HG03095 (cell line): Measurements from ENCODE around the gene GPR161.

Experiments used
- ATAC-seq: cut with Tn5 transposase; IDR thresholded peaks from one replicate; pipeline ENCODE4 v1.9.1; 2021; ENCODE audit warnings: moderate library complexity; ENCODE audit not compliant: unreplicated experiment

The GPR161 gene

DNA sequence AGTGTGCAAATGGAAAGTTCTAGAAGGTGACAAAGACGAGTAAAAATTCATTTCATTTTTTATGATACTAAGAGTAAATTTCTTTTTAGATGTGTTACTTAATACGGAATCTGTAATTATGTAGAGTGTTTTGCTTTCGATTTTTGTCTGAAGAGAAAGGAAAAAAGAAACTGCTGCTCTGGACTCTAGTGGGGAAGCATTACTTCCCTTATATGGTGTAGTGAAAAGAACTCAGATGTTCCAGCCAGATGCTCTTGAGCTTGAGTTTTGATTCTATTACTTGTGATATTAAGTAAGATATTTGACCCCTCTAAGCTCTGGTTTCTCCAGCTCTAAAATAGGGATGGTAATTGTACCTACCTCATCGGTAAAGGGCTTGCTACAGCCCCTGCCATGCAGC is 12.2 kb upstream of the GPR161 start:
- peak; percentile 75 for ATAC-seq

DNA sequence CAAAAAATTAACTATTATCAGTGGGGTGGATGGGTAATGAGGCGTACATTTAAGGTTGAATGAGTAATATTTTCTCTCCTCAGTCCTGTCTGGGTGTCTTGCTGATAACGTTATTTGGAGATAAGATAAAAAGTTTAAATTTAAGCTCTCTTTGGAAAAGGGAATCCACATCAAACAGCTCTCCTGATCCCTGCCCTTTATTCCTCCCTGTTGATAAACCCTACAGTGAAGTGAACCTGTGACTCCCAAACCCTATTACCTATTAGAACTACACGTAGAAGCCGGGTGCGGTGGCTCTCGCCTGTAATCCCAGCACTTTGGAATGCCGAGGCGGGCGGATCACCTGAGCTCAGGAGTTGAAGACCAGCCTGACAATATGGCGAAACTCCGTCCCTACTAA is 9.9 kb upstream of the GPR161 start:
- ATAC-seq = no peak

DNA sequence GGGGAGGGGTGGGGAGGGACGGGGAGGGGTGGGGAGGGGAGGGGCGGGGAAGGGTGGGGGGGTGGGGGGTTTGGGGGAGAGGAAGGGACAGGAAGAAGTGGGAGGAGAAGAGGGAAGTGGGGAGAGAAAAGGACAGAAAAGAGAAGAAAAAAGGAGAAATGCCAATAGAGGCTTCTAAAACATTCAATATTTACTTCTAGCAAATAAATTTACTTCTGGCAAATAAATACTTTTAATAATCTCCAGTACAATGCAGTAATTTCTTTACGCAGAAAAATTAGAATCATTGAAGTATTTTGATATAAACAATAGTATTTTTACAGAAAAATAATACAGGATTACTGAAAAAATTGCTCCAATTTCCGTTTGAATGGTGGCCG is 9.4 kb upstream of the GPR161 start:
- ATAC-seq = no peak

DNA sequence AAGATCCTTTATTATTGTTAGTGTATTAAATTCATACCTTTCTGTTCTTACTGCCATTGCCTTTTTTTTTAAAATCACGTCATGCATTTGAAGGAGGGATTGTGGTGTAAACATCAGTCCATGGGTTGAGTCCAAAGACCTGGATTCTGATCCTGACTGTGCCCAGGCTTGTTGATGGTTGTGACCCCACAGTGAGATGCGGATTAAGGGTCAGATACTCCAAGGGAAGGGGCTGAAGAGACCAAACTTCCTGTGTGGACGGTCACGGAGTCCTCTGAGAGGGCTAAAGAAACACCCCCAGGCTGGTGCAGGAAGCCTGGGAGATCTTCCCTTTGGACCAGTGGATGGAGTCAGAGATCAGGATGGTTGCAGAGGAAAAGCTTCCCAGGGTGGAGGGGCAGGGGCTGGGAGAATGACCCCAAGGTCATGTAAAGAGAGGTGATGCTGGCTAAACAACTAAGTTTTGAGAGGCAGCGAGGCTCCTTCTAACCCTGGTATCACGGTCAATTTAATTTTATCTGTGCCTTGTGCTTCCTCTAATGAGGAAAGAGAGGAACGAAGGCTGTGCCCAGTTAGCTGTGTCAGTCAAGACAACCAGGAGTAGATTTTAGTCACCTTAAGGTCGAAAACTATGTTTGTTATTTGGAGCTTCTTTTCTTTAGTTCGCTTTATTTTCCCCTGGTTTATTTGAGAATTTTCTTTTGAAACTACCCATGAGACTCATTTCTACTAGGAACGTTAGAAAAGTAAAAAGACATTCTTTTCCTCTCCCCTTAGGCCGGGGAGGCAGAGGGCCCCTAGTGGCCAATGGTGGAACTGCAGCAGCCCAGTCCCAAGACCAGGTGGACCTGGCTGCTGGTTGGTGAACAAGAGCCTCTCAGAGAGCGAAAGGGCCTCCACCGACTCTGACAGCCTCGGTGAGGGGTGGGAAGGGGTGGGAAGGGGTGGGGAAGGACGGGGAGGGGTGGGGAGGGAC is 8.7 kb upstream of the GPR161 start:
- peak; percentile 87 for ATAC-seq

DNA sequence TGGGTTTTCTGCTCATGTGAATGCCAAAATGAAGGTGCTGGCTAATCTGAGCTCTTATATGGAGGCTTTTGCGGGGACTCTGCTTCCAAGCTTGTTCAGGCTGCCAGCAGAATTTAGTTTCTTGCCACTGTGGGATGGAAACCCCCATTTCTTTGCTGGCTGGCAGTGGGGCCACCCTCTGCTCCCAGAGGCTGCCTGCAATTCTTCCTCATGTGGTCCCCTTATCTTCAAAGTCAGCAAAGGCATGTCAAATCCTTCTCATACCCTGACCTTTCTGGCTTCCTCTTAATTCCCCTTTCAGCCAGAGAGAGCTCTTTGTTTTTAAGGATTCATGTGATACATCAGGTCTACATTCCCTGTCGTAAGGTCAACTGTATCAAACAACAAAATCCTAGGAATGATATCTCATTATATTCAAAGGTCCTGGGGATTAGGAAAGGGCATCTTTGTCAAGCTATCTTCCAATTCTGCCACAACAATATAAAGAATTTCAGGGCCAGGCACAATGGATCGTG is 5.2 kb upstream of the GPR161 start:
- ATAC-seq = no peak

DNA sequence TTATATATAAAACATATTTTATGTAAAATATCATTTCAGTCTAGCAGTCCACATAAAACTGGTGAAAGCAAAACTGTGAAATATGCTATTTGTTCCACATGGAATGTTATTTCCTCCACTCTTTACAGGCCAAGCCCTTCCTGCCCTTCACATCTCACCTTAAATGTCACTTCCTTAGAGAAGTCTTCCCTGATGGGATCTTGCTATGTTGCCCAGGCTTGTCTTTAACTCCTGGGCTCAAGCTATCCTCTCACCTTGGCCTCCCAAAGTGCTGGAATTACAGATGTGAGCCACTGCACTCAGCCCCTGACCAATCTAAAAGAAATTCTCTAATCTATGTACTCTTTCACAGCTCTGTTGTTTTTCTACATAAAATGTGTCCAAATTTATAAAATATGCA is 2.3 kb upstream of the GPR161 start:
- no peak for ATAC-seq

DNA sequence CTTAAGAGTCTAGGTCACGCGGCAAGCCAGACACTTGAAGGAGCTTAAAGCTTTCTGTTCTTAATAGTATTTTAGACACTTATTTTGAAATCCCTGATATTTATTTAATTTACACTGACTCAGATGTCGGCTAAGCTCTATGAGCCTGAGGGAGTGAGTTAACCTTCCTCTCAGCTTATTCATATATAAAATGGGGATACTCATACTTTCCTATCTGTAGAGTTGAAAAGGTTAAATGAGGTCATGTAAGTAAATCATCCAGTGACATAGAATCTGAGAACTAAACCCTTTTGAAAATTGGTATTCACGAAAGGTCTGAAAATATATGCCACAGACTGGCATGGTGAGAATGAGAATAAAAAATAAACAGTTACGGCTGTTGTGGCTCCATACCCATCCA is 1.4 kb upstream of the GPR161 start:
- ATAC-seq = no peak

DNA sequence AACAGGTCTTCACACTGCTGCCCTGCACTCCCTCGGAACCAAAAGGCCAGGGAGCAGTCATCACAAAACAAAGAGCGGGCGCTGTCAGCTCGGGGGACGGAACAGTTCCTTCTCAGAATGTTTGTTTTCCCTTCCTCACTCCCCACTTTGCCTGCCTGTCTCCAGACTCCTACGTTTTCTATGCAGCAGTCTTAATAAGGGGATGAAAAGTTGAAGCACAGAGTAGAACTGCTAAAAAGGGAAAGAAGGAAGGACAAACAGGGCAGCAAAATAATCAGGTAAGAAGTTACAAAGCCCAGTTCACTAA is 738 bp upstream of the GPR161 start:
- ATAC-seq = no peak

DNA sequence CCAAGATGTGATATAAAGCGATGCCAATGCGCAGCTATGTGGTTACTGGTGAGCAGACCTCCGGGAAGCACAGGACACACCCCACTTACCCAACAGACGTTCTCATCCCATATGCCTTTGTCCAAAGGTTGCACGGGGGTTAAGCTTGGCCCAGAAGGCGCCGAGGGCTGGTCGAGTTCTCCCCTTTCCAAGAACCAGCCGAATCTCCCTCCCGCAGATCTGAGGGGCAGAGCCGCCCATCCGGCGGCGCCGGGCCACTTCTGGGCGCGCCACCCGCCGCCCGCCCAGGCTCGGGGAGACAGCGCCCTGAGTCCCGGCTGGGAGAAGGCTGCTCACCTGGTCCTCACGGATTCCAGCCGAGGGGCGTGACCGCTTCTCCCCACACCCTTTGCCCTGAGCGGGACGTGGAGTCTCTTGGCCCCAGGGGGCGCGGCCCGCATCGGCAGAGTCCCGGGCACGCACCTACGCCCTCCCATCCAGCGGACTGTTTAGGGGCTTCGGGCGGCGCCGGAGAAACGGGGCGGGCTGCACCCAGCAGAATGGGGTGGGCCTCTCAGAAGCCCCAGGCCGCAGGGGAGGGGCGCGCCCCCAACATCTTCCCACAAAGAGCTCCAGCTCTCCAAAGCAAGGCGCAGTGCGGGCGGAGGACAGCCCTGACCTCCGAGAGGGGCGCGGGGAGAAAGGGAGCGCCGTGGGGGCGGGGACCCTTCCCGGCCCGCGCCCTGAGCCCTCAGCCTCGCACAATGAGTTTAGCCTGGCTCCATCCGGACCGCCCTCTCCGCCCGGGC is 615 bp downstream of the GPR161 start:
- ATAC-seq = no peak

DNA sequence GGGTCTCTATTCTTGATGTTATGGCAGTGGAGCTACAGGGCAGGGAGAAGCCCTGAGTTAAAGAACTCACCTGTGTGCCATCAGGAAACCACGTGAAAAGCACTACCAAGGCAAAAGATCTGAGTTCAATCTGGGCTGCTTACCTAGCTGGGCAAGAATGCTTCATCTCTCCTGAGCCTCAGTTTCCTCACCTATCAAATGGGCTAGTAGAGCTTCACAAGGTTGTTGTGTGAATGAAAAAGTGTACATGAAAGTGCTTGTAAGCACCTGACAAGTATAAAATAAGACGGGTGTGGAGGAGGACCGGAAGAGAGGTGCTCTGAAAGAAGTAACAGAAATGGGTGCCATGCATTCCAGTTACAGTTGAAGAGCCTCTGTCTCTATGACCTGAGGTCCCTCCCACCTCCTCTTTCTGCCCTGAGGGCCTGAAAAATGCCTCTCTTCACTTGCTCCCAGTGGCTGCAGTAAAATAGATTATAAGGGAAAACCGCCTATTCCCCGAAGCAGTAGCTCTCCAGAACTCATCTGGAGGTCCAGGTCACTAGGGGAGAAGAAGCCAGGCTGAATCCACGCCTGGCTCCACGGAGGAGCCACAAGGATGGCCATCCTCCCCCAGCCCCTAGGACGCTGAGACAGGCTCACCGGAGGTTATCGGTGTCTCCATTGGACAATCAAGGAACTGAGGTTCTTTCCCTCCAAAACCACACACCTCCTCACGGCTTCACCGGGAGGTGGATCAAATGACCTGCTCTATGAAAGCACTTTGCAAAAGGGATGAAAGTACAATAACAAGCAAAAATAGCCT is 1.4 kb downstream of the GPR161 start:
- no peak for ATAC-seq

DNA sequence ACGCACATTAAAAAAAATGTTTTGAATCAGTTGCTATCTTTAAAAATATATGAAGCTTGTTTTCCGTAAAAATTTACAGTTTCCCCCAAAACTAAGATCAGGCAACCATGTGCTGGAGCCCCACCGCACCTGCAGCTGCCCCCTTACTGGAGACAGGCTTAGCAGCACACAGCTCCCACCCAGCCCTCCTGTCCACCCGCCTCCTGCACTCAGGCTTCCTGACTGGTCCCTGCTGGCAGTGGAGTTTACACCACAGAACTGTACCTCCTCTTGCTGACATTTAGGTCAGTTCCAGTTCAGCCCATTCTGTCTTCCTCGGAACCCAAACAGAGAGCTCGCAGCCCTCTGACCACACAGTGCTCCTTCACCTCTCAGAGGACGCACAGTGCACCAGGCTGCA is 2.1 kb downstream of the GPR161 start:
- no peak for ATAC-seq

DNA sequence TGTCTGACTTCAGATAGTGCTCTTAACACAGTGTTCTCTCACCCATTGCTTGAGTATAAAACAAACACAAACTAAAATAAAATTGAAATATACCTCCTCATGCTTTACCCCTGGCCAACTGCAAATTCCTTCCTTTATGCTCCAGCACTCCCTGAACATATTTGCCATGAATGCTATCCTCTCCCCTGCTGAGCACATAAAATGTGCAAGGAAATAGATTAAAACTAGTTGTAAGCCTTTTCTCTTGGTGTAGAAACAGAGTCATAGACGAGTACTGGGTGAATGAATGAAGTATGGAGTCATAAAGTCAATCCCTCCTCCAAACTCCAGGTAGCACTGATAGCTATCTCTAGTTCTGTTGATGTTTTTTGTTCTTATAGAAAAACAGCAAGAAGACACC is 2.6 kb downstream of the GPR161 start:
- no peak for ATAC-seq

DNA sequence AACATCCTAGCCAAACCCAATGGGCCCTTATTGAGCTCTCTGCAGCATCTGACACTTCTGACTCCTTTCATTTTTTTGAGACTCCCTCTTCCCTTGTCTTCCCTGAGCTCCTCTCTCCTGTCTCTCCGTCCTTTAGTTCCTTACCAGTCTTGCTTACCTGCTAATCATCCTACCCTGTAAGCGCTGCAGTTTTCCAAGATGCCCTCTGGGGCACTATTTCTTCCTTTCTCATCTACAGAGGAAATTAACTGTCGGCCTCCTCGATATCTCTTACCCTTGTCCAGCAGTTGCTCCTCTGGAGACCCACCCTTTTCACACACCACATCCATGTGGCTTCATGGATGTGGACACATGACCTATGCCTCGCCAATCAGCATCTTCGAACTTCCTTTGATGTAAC is 6.8 kb downstream of the GPR161 start:
- ATAC-seq = no peak

DNA sequence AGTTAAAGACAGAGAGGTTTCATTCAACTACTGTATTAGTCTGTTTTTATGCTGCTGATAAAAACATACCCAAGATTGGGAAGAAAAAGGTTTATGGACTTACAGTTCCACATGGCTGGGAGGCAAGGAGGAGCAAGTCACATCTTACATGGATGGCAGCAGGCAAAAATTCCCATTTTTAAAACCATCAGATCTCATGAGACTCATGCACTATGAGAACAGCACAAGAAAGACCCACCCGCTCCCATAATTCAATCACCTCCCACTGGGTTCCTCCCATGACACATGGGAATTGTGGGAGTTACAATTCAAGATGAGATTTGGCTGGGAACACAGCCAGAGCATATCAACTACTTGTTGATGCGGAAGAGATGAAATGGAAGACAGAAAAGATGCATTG is 9.2 kb downstream of the GPR161 start:
- ATAC-seq = no peak

DNA sequence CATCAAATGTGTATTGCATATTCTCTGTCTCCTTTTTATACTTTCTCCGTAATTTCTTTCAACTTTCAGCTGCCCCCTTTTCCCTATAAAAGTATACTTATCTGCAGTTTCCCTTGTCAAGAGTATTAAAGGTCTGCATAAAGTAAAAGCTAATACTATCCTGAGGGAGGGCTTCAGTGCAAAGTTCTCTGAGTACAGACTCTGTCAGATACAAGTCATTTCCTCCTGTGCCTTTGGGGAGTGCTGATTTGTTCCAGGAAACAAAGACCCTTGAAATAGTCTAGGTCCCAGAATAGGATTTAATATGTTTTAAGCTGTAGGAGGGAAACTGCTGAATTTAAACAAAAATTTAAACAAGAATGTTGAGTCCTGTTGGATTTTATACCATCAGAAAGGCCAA is 11.7 kb downstream of the GPR161 start:
- no peak for ATAC-seq

DNA sequence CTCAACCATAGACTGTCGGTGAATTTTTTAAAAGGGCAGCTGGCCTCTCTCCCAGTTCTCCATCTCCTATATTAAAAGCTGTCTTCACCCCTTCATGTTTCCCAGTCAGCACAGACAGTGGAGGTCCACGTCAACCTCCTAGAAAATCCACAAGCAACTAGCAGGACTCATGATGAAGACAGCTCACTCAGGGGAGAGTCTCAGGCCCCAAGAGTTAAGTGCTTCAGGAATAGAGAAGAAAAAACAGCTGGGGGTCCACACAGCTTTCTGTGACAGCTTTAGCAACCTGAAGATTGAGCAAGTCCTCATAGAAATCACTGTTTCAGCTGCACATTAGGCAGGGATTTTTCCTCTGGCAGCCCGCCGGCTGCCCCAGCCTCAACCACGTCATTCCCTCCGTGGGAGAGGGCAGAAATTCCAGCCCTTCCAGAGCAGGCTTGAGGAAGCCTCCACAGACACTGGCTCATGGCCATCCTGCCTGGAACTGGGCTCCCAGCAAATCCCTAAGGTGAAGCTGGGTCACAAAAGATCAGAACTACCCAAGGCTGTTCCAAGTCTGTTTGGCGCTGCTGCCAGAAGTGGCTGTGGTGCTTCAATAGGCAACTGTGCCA is 15.2 kb downstream of the GPR161 start:
- no peak for ATAC-seq

DNA sequence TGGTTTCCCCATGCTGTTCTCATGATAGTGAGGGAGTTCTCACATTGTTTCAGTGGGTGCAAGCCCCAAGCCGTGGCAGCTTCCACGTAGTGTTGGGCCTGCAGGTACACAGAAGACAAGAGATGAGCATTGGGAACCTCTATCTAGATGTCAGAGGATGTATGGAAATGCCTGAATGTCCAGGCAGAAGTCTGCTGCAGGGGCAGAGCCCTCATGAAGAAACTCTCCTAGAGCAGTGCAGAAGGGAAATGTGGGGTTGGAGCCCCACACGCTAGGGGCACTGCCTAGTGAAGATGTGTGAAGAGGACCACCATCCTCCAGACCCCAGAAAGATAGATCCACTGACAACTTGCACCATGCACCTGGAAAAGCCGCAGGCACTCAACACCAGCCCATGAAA is 17.0 kb downstream of the GPR161 start:
- ATAC-seq = no peak

DNA sequence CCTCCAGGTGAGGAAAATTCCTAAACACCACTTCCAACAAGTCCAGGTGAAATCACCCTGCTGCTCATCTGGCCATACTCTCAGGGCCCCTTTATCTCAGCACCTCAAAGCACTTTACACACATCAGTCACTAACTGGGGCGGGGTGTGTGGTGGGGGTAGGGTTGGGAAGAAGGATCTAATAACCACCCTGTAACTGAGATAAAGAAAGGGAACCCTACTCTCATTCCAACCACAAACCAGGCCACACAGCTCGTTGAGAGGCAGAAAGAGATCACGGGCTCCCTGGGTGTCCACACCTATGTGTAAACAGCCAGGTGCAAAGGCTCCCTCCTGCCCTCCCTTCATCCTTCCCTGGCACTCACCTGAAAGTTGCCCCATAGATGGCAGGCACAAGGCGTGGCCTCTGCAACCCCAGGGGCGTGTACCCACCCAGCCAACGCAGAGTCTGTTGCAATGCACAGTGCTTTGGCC is 20.4 kb downstream of the GPR161 start:
- no peak for ATAC-seq

DNA sequence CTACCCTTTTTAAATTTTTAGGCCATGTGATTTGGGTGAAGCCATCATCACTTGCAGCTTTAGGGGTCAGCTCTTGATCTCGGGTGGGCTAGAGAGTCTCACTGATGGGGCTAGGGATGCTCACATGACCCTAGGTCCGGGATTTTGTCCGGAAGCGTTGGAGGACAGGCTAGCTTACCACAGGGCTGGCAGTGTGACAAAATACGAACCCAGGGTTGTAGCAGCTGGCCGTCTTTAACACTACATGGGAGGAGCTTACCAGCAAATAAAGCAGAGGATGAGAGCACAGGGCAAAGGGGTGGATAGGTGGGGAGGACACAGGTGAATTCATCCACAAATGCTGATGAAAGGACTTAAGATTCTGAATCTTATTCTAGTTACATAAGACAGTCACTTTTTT is 21.9 kb downstream of the GPR161 start:
- ATAC-seq = no peak

DNA sequence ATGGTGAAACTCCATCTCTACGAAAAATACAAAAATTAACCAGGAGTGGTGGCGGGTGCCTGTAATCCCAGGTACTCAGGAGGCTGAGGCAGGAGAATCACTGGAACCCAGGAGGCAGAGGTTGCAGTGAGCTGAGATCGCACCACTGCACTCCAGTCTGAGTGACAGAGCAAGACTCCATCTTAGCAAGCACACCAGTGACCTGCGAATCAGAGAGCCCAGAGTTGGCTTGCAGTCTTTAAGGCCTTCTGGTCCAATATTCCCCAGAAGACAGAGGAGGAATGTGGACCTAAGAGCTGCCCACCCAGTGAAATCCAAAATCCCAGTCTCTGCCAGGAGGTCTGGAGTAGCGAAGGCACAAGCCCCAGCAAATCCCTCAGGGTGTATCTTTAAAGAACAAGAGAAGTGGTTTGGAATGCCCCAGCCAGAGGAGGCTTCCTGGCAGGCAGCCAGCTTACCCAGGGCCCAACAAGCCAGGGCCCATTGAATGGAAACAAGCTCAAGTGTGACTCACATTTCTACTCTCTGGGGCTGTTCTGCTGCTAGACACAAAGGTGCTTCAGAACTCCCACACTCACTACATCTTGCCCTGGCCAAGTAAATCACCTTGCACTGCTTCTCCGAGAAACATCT is 23.9 kb downstream of the GPR161 start:
- no peak for ATAC-seq
